Spleen (tissue), 7 donors: ENCODE measurements around the gene NHLRC4.

Source experiments
- CTCF ChIP-seq, 11 experiments: fragments of 200-600 bp in 7 of 11; fragments of 450-650 bp in 4 of 11; sonication (generic) in 4 of 11; IDR thresholded peaks in 8 of 11; conservative IDR thresholded peaks in 3 of 11; 1 replicate in 7 of 11; 2 replicates in 4 of 11; pipeline versions ENCODE4 v1.4.0 to v1.8.0; 2016 to 2021; ENCODE audit warnings: antibody characterized with exemption in 11 of 11, inconsistent platforms in 4 of 11, mild to moderate bottlenecking in 1 of 11
- POLR2A ChIP-seq, 3 donors: fragments of 450-650 bp; IDR thresholded peaks; one replicate each; pipeline ENCODE4 v1.5.1; 2017; ENCODE audit warnings: antibody characterized with exemption in 3 of 3, mild to moderate bottlenecking in 1 of 3
- POLR2AphosphoS5 ChIP-seq, 3 donors: sonication (generic); formaldehyde crosslinking; IDR thresholded peaks; one replicate each; pipeline ENCODE4 v1.5.1; 2017; ENCODE audit warnings: antibody characterized with exemption in 3 of 3
- donor health status: DM: no; HTN: no; CAD: no; lungs with moderate emphysema.
- donor health status: DM: no; HTN: no; CAD: no.
- donor health status: DM: no; HTN: no; CAD: no.

DNA sequence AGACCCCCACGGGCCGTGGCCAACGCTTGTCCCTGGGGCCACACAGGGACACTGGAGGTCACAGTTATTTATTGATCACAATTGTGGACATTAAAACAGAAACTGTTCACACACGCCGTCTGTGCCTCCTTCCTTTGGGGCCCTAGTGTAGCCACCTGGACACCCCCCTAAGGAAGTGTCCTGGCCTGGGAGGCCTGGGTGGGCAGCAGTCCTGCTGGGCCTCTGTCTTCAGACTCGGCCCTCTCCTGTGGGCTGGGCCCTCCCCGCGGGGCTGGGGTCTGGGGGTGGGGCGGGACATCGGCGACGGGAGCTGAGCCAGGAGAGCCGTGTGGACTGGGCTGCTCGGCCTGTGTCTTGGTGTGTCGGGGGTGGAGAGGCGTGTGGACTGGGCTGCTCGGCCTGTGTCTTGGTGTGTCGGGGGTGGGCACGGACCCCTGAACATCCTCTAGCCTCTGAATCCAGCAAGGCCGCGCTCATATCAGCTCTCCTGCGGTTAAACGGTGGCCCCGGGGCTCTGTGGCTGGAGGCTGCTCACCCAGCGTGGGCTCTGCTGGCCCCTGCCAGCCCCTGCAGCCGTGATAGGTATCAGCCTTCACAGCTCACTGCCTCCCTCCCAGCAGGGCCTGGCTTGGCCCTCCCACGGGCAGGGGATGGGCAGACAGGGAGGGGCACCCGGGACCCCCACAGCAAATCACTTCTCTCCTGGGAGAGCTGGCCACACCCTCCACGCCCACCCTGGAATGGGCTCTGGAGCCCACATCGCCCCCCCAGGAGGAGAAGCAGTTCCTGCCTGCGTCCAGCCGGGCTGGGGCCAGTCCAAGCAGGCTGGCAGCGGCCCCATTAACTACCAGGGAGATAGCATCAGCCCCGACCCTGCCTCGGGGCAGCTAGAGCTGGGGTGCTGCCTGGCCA is 1.1 kb upstream of the NHLRC4 start:
- TF ChIP-seq CTCF (IDR thresholded peaks at IDR 0.05 in 8 of 11, conservative IDR thresholded peaks at IDR 0.05 in 3 of 11) (no peak), POLR2A (IDR thresholded peaks at IDR 0.05) (no peak), POLR2AphosphoS5 (IDR thresholded peaks at IDR 0.05) (no peak)
